Activated CD4-positive, alpha-beta T cell treated with anti-CD3 and anti-CD28 coated beads for 4 hours (primary cell): ENCODE results near the gene CD276.
"Not testable (repeated sequence)": the region's sequence is repeated elsewhere in the genome, so short reads cannot be mapped to it uniquely, and the experiment has no call there.

Source experiments
- DNase-seq, 2 donors: peaks; one replicate each; pipeline ENCODE4 v3.0.0-alpha.2; 2020

CD276 gene

DNA sequence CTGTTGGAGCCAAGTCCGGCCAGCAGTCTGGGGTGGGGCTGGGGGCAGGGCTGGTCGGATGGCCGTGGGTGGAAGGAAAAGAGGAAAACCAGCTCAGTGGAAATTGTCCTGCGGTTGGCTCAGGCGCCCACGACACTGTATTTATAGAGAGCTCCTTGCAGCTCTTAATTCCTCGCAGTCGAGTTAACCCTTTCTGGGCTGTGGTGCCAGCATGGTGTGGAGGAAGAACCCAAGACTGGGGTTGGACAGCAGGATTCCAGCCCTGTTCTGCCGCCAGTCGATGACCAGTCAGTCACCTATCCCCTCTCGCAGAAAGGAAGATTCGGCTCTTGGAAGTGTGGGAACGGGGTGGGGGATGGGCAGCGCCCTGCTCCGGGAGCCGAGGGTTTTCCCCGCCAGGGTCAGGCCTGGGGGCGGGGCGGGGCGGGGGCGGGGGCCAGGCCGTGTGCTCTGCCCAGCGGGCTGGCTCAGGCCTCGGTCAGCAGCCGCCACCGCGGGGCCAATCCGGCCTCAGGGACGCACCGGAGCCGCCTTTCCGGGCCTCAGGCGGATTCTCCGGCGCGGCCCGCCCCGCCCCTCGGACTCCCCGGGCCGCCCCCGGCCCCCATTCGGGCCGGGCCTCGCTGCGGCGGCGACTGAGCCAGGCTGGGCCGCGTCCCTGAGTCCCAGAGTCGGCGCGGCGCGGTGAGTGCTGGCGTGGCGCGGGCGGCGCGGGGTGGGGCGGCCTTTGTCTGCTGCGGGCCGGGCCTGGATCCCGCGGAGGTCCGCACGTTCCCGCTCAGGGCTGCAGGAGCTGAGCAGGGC lies at the start of gene CD276:
Gene CD276 (plus strand): TSS at position 607 of the 804 bp plus-strand sequence. CDS start 15,257 bp downstream, outside the sequence.
- DNase-seq: no peak

DNA sequence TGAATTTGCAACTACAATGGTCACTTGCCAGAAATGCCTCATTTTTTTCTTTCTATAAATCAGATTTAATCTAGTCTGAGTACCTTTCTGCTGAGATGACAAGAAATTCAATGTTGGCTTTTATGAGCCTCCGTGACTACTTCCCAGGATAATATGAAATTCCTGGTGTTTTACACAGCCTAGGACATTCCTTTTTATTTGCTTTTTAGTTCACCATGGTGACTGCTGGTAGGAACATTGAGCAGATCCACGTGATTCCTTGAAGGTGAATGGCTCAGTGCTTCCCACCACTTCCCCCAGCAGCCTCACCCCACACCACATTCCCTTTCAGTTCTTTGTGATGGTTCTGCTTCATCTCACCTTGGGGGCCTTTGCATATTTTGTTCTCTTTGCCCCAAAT lies 46.7 kb upstream of the CD276 start:
- no peak for DNase-seq

DNA sequence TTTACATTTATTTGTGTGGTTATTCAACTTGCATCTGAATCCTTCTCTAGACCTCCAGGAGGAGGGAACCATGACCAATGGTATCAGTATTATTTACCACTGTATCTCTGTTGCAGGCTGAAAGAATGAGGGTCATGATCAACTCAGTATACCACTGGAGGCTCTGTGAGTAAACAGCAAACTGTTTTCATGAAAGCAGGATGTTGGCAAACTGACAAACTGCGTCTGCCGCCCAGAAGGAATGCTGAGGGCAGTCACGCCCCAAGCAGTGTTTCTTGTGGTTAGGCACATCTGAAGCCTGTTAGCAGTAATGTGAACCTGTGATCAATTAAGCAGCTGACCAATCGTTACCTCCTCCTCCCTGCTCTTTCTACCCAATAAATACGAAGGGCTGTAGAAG lies 44.7 kb upstream of the CD276 start:
- not testable (repeated sequence) for DNase-seq

DNA sequence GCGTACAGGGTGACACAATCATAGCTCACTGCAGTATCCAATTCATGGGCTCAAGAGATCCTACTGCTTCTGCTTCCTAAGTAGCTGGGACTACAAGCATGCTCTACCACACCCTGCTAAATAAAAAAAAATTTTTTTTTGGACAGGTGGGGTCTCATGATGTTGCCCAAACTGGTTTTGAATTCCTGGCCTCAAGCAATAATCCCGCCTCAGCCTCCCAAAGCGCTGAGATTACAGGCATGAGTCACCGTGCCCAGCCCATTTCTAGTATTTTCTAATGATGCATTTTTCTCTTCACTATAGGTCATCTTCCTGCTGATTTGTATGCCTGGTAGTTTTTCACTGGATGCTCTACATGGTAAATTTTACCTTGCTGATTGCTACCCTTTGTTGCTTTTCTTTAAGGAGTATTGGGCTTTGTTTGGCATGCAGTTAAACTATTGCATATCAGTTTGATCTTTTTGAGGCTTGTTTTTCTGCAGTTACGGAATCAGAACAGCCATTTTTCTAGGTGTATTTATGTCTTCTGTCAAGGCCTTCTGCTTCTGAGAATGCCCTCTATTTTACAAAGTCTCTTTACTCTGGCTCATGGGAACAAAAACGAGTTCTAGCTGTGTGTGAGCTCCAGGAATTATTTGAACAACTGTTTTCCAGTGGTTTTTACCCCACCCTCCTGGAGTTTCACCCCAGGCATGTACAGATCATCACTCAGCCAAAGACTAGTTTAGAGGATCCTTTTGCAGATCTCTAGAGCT lies 36.7 kb upstream of the CD276 start:
- DNase-seq: no peak

DNA sequence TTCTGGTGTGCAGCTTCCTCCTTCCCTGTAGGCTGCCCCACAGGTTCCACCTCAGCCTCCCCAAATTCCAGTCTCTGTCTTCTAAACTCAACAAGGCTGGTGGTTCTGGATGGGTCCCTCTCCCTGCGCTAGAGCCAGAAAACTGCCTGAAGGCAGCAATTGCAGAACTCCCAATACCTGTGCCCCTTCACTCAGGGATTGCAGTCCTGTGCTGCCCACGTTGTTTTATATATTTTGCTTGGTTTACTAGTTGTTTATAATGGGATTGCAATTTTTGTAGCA lies 36.2 kb upstream of the CD276 start:
- DNase-seq: no peak

DNA sequence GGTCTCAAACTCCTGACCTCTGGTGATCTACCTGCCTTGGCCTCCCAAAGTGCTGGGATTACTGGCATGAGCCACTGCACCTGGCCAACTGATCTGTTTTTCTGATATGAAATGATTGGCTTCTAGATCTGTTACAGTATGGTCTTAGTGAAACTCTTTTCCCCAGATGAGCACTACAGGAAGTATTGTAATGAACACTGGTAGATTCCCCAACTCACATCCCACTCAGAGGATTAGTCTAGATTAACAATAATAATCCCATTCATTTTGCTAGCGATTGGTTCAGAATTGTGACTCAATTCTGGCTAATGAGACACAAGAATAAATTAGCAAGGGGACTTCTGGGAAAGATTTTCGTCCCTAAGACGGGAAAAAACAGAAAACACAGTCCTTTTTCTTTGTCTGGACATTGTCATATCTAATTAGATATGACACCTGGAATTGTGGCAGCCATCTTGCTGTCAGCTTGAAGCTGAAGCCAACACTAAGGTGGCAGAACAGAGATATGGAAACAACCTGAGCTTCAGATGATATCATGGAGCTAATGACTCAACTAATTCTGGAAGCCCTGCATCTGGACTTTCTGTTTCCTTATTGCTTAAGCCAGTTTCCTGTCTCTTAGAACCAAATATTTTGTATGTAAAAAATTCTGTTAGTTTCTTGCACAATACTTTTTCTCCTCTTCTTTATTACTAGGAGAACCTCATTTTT lies 33.6 kb upstream of the CD276 start:
- DNase-seq: no peak

DNA sequence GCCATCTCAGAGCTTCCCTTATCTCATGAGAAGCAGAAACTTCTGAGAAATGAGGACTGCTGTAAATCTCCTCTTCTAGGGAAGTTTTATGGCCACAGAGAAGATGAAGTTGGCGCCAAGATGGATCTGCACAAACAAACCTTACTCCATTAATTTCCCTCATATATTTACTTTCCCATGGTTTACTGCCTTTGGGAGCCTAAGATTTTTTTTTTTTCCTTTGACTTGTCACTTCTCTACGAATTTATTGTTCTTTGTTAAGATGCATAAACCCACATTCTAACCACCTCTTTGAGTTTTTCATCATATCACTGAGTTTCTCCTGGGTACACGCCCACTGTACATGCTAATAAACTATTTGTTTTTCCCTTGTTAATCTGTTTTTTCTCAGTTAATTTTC lies 29.5 kb upstream of the CD276 start:
- DNase-seq: no peak

DNA sequence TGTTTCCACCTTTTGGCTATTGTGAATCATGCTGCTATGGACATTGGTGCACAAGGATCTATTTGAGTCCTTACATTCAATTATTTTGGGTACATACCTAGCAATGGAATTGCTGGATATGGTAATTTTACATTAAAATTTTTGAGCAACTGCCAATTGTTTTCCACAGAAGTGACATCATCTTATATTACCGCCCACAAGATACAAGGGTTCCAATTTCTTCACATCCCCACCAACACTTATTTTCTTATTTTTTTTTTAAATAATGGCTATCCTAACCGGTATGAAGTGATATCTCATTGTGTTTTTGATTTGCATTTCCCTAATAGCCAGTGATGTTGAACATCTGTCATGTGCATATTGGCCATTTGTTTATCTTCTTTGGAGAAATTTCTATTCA lies 28.5 kb upstream of the CD276 start:
- no peak for DNase-seq

DNA sequence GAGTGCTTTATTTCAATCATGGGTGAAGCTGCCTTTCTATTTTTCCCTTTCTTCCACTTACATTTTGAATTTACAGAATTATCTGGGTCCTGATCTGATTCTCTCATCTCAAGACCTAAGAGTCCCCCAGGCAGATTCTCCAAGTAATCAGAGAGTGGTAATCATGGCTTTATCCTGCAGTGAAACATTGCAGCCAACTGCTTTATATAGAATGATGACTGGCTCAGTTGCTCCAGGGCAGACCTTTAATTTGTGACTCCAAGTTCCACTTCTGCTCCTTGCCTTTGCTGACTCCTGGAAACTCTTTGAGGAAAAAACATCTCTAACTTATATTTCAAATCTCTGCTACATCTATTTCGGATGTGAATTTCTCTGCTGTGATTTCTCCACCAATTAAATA lies 25.5 kb upstream of the CD276 start:
- DNase-seq: no peak

DNA sequence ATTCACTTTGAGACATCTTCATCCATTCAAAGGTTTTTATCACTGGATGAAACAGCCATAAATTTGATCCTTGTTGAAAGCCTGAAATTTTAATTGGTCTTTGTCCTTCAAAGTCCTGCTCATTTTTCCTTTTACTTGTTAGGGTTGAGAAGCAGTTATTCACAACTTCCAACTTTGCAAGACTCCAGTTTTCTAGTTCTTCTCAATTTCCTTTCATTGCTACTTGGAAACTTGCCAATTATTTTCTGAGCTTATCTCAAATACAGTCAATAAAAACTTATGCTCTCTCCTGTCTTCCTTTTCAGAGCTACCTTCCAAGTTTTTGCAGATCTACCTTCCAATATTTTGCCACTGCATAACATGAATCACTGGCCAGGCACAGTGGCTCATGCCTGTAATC lies 23.7 kb upstream of the CD276 start:
- DNase-seq: no peak

DNA sequence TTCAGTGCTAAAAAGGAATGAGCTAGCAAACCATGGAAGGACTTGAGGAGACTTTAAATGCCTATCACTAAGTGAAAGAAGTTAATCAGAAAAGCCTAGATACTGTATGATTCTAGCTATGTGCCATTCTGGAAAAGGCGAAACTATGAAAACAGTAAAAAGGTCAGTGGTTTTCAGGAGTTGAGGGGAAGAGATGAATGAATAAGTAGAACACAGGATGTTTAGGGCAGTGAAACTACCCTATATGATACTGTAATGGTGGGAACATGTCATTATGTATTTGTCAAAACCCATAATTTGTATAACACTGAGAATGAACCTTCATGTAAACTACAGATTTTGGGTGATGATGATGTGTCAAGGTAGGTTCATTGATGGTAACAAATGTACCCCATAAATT lies 9.6 kb upstream of the CD276 start:
- no peak for DNase-seq

DNA sequence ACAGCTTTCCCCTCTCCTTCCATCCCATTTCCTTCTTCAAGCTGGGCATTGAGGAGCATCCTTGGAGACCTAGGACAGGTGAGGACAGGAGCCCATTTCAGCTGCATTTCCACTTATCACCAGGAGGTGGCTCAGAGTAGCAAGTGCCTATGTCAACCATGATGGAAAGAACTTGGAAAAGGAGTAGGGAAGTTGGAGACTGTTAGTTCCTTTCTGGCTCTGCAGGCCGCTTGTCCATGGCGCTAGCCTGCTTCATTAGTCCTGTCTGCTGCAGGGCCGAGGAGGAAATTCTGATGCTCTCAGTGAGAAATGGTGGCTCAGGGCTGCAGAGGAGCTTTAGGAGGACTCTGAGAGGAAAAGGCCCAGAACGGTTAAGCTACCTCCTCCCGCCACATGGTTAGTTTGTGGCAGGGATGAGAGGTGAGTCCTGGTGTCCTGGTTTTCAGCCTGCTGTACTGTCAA lies 7.0 kb upstream of the CD276 start:
- DNase-seq: peak in 1 of 2 donors; percentile 59

DNA sequence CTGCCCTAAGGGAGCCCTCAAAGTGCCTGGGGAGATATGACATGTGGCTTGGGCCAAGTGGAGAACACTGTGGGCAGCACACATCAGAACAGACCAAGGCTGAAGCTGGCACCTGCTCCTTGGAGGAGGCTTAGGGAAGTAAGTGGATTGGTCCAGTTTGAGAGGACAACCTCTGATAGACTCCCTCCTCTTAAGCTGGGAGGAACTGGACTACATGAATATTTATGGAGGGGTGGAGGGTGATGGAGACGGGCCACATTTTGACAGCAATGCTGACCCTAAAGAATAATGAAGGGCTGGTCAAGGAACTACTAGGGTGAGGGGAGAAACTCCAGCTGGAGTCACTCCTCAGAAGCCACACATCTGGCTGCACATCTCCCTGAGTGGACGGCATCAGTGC lies 6.5 kb upstream of the CD276 start:
- no peak for DNase-seq

DNA sequence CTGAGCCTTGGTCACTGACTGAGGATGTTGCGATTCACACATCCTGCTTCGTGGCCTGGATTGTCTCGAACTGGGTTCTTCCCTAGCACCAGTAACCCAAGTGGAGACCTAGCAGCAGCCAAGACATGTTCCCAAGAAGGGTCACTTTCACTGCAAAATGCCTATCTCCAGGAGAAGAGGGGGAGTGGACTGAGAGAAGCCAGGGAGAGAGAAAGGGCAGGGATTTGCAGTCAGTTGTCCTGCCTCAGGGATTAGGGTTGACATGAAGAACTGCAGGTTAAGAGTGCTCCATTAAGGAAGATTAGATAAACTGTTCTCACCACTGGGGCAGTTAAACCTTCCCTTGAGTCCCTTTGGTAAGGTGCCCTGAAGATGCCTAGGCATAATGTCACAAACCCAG lies 5.7 kb upstream of the CD276 start:
- DNase-seq: no peak

DNA sequence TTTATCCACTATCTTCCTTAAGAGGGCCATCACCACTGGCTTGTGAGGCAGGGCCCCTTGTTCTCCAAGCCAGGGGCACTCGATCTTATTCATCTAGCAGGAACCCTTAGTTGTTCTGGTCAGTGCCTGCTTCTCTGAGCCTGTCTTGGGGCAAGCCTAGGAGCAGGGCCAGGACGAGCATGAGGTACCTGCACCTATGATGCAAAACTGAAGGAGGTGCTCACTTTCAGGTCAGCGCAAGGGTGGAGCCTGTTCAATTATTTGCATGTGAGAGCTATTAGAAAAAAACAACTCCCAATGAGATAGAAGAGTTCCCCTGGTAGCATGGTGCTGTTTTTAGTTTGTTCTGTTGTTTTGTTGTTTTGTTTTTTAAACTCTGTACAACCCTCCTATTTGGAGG lies 5.0 kb upstream of the CD276 start:
- DNase-seq: no peak

DNA sequence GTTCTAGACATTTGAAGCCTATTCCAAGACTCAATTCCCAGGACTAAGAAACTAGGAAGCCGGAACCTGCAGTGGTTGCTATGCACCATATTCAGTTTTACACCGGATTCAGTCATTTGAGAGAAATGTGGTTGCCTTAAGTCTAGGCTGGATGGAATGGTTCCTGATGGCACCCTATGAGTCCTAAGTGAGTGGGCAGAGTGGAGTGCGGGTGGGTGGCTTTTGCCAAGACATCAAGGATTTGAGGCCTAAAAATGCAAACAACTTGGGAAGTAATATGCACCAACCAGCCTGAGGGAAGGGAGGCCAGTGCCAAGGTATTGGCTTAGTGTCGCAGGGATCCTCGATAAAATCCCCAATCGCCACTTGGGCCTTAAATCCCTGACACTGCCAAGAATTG lies 4.2 kb upstream of the CD276 start:
- DNase-seq: no peak

DNA sequence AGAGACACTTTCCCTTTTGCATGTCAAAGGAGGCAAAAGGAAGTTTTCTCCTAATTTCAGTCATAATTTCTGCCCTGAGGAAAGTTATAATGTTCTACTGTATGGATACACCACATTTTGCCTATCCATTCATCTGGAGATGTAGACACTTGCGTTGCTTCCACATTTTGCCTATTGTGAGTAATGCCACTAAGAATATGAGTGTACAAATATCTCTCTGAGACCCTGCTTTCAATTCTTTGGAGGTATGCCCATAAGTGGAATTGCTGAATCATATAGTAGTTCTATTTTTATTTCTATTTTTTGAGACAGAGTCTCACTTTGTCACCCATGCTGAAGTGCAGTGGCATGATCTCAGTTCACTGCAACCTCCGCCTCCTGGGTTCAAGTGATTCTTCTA lies 3.6 kb upstream of the CD276 start:
- DNase-seq: no peak

DNA sequence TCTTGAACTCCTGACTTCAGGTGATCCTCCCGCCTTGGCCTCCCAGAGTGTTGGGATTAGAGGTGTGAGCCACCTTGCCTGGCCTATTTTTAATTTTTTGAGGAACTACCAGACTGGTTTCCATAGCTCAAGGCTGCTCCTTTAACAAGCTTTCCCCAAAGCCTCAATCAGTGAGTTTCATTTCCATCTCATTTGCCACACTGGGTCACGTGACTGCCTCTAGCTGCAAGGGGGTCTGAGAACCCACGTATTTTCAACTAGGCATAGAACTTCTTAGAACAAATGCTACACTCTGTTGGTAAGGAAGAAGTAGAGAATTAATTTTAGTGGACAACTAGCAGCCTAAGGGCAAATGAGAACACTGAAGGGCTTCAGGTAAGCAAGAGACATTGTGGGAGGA lies 3.1 kb upstream of the CD276 start:
- DNase-seq: no peak

DNA sequence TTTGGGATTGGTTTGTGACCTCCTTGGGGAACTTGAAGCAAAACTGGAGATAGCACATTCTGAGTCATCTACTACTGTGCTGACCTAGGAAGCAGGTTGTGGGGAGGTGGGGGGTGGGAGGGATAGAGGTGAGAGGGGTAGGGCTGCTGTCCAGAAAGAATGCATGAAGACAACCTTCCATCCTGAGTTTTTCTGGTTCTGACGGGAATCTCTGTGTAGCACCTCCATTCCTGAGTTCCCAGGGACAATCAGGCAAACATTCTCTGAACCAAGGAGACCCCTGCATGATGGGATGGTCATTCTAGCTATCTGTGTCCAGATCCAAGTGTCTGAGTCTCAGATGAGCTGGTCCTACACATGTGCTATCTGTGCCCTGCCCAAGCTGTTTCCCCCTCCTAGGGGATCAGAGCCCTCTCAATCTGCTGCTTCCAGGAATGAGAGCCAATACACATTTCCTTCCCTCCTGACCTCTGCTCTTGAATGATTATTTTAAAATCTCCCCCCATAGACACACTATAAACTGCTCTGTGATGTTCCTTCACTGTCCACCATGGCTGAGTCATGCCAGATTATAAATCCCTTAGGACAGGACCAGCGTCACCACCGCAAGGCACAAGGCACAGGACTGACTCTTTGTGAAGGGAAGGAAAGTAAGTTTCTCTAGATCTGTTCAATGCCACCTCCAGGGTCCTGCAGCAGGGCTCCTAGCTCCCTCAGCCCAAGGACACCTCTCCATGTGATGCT lies 2.2 kb upstream of the CD276 start:
- no peak for DNase-seq

DNA sequence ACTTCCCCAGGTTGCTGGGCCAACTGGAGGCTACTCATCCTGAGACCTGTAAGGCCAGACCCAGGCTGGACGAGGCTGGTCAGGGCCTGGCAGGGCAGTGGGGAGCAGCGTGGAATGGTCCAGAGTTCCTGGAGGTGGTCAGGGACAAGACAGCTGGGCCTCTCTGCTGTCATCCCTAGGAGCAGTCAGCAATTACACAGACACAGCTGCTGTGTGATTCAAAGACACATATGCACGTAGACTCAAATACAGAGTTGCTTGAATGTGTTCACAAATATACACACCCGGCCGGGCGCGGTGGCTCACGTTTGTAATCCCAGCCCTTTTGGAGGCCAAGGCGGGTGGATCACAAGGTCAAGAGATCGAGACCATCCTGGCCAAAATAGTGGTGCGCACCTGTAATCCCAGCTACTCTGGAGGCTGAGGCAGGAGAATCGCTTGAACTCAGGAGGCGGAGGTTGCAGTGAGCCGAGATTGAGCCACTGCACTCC lies 1.5 kb upstream of the CD276 start:
- no peak for DNase-seq

DNA sequence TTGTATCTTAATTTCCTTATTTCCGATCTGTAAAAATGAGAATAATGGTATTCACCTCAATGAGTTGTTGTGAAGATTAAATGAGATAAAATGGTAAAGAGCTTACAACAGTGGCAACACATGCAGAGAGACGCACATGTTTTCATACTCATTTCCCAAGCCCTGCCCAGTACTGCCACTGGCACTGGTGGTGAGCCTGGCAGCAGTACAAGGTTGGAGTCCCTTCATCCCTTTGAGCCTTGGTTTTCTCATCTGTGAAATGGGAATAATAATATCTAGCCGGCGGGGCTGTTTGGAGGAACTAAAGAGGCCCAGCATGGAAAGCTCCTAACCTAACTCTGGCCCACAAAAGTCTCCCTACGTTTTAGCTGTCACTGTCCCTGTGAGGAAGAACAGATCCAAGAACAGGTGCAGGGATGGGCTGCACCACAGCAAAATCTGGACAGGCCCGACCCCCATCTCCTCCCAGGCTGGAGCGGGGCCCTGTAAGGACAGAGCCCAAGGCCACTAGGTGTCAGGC lies 866 bp upstream of the CD276 start:
- DNase-seq: no peak

DNA sequence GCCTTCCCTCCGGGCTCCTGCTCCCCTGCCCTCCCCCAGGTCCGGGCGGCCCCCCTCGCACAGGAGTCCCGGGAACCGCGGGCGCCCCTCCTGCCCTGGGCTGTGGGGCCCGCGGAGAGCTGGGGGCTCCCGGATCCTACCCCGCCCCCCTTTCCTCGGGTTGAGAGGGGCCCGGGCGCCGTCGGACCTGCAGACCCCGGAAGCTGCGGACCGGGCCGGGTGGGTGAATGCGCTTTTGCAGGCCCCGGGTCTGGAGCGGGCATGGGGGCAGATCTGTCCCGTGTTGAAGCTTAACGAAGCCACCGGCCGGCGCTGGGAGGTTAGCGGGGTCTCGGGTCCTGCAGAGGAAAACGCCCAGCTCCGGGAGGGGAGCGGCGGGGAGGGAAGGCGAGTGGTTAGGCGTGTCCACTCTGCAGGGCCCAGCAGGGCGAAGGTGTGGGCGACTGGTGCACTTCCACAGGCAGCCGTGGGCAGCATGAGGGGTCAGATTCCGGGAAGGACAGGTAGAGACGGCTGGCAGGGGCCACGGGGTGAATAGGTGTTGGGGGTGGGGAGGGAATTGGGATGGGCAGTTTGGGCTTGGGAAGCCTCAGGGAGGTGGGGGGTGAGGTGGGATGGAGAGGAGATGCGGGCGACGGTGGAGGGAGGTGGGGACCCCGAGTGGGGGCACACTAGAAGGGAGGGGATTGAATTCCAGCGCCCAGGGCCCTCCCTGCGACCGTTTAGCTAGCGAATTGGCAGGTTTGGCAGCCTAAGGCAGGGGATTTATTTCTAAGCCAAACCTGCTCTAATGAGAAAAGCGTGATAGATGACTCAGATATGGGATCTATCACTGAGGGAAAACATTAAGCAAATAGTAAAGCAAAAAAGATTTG lies 635 bp downstream of the CD276 start:
- DNase-seq: no peak
